ENCODE data around the gene NIT2.
"Not testable (repeated sequence)": the region's sequence is repeated elsewhere in the genome, so short reads cannot be mapped to it uniquely, and the experiment has no call there.

The NIT2 gene

GRCh38 chr3:100334488-100335351 lies at the start of gene NIT2:
TSS of gene NIT2 (plus strand) at chr3:100334757. CDS start at chr3:100334792, 35 bp downstream.
- peak; percentile 53 for DNase-seq (ENCODE audit: low read depth, low spot score)

- no peak for DNase-seq (ENCODE audit: low read depth, low spot score)
Observed at GRCh38 chr3:100288288-100288894, 46.2 kb upstream of the NIT2 start.

GRCh38 chr3:100289339-100289738 lies 45.2 kb upstream of the NIT2 start:
- DNase-seq (ENCODE audit: low read depth, low spot score), result no peak

- DNase-seq (ENCODE audit: low read depth, low spot score), result no peak
Observed at GRCh38 chr3:100295089-100295488, 39.5 kb upstream of the NIT2 start.

- no peak for DNase-seq (ENCODE audit: low read depth, low spot score)
Observed at GRCh38 chr3:100297784-100298183, 36.8 kb upstream of the NIT2 start.

GRCh38 chr3:100299016-100299415 lies 35.5 kb upstream of the NIT2 start:
- DNase-seq (ENCODE audit: low read depth, low spot score), result no peak

GRCh38 chr3:100306695-100307094 lies 27.9 kb upstream of the NIT2 start:
- DNase-seq (ENCODE audit: low read depth, low spot score), result no peak

- no peak for DNase-seq (ENCODE audit: low read depth, low spot score)
Observed at GRCh38 chr3:100310355-100310965, 24.1 kb upstream of the NIT2 start.

GRCh38 chr3:100311011-100311410 lies 23.5 kb upstream of the NIT2 start:
- DNase-seq (ENCODE audit: low read depth, low spot score), result no peak

- no peak for DNase-seq (ENCODE audit: low read depth, low spot score)
Observed at GRCh38 chr3:100316641-100317069, 17.9 kb upstream of the NIT2 start.

GRCh38 chr3:100317912-100318311 lies 16.6 kb upstream of the NIT2 start:
- DNase-seq (ENCODE audit: low read depth, low spot score), result no peak

GRCh38 chr3:100319951-100320350 lies 14.6 kb upstream of the NIT2 start:
- no peak for DNase-seq (ENCODE audit: low read depth, low spot score)

GRCh38 chr3:100324044-100324443 lies 10.5 kb upstream of the NIT2 start:
- DNase-seq (ENCODE audit: low read depth, low spot score), result no peak

GRCh38 chr3:100325827-100326226 lies 8.7 kb upstream of the NIT2 start:
- no peak for DNase-seq (ENCODE audit: low read depth, low spot score)

GRCh38 chr3:100327377-100327776 lies 7.2 kb upstream of the NIT2 start:
- not testable (repeated sequence) for DNase-seq (ENCODE audit: low read depth, low spot score)

- no peak for DNase-seq (ENCODE audit: low read depth, low spot score)
Observed at GRCh38 chr3:100329800-100330489, 4.6 kb upstream of the NIT2 start.

GRCh38 chr3:100330651-100331050 lies 3.9 kb upstream of the NIT2 start:
- DNase-seq (ENCODE audit: low read depth, low spot score), result no peak

GRCh38 chr3:100331660-100332059 lies 2.9 kb upstream of the NIT2 start:
- DNase-seq (ENCODE audit: low read depth, low spot score), result no peak

GRCh38 chr3:100333051-100333450 lies 1.5 kb upstream of the NIT2 start:
- DNase-seq (ENCODE audit: low read depth, low spot score), result no peak

- DNase-seq (ENCODE audit: low read depth, low spot score), result no peak
Observed at GRCh38 chr3:100333970-100334487, 528 bp upstream of the NIT2 start.

GRCh38 chr3:100335434-100335833 lies 877 bp downstream of the NIT2 start:
- DNase-seq (ENCODE audit: low read depth, low spot score), result no peak

GRCh38 chr3:100336229-100336628 lies 1.7 kb downstream of the NIT2 start:
- not testable (repeated sequence) for DNase-seq (ENCODE audit: low read depth, low spot score)
